Pons (tissue), 1 donor: ENCODE results near the gene APOBEC3H.

Source experiments
- DNase-seq: peaks from one replicate; pipeline ENCODE4 v3.0.0-alpha.2; 2016; ENCODE audit warnings: low spot score

APOBEC3H gene

DNA sequence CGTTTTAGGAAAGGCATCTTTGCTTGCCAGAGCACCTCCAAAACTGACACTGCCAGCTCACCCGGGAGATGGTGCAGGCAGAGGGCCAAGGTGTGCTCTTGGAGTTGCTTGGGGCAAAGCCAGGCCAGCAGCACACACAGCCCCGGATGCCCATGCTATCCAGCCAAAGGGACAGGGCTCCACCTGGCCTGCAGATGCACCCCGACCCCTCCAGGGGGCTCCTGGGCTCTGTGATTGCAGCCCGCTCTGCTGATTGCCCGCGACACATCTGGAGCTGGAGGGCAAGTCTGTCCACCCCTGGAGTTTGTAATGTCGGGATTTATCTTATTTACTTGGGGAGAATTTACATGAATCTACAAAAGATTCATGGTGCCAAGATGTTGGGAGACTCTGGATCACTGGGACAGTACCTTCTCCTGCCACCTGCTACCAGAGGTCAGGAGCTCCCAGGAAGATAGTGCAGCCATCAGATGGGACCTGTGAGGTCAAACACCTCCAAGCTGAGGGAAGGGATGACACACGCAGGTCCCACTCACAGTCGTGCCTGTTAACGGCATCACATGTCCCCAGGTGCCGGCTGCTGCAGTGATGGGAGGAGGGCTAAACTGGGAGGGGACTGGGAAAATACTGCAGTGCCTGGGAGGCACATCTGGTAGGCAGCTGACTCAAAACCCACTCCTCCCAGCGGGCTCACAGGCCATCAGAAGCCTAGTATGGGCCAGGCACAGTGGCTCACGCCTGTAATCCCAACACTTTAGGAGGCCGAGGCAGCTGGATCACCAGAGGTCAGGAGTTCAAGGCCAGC, 38.2 kb downstream of the APOBEC3H start:
- no peak for DNase-seq

DNA sequence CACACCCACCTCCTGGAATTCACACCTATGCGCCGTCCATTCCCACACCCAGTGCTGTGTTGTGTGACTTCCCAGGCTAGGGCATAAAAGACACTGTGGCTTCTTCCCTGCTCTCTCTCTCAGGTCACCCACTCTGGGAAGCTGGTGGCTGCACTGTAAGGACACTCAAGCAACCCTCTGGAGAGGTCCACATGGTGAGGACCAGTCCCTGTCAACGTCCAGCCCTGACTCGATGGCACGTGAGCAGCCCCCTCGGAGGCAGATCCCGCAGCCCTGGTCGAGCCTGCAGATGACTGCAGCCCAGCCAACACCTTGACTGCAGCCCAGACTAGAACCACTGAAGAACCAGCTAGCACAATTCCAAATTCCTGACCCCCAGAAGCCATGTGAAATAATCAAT, 39.3 kb downstream of the APOBEC3H start:
- no peak for DNase-seq

DNA sequence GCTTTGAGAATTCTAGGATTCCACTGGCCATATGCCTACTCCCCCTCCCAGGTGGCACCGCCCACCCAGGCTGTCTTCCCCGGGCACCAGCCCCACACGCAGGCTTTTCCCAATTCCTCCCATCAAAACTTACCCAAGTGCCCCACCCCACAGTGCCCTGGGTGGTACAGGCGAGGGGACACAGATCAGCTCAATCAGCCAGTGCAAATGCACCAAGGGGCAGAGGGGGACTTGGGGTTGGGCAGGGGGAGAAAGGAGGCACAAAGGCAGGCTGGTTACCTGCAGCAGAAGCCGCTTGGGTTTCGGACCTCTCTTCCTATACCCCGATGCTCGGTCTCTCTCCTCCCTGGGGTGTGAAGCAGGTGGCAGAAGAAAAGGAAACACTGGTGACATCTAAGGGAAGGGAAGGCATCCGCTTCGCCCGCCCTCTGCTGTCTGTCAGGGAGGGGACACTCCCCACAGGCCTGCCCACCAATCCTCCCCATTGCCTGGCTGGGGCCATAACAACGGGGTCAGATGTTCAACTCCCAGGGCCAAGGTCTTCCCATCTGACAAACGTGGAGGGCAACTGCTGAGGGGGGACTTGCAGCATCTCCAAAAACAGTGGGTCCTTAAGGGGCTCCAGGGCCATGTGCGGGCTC, 41.4 kb downstream of the APOBEC3H start:
- DNase-seq = no peak

DNA sequence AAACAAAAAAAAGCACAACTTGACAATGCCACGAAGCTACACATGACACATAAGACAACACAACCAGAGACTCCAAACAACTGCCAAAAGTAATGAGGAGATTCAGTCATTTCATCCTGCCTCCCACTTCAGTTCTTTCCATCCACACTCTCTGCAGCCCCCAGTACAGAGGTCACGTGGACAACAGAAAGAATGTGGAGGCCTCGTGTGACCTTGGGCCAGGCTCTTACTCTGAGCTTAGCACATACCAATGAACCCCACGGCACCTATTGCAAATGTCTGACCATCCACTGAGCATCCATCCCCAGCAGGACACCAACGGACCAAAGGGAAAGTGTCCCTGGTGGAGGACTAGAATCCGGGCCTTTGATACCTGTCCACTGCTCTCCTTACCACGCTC, 42.9 kb downstream of the APOBEC3H start:
- DNase-seq = no peak

DNA sequence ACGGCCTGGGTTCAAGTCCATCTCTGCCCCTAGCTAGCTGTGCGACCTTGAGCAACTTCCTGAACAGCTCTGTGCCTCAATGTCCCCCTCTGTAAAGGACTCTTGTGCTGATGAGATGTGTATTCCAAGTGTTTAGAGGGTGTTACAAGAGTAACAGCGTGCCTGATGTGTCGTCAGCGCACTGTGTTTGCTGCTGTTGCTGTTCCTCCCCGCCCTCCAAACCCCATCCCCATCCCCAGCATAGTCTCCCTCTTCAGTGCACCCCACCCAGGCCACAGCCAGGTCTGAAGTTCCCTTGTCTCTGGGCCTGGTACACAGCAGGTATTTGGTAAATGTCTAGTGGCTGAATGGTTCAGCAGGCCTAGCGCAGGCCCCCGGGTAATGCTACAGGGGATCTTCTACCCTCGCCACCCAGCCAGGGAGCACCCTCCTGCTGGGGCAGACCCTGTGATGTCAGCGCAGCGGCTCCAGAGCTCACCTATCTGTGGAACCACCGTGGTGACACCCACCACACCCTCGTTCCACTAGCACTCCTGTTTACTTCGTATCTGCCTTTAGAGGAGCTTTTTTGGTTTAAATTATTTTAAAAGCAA, 45.1 kb downstream of the APOBEC3H start:
- DNase-seq = no peak

DNA sequence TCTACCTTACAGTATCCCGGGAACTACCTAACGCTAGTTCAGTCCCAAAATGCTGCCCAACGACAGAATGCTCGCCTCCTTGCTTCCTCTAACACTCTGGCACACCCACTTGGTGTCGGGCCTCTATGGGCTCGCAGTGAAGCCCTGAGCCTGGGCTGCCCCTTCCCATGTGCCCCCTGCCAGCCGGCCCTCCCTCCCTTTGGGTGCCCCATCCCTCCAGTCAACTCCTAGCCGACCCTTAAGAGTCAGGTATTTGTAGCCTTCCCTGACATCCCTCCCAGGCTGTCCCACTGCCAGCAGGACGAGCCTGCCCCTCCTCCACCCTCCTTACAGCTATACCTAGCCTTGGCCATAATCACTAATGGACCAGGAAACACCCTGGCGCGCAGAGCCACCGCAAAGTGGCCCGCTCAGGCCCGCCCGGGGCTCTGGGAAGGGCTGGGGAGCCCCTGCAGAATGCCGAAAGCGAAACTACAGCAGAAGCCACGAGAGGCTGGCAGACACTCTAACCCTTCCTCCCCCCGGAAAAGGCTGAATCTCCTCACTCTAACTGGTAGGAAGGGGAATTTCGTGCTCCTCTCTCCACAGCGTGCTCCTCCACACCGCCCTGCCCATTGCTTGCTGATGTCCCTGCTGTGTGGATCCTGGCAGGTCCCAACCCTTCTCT, 47.2 kb downstream of the APOBEC3H start:
- DNase-seq = peak; percentile 25

DNA sequence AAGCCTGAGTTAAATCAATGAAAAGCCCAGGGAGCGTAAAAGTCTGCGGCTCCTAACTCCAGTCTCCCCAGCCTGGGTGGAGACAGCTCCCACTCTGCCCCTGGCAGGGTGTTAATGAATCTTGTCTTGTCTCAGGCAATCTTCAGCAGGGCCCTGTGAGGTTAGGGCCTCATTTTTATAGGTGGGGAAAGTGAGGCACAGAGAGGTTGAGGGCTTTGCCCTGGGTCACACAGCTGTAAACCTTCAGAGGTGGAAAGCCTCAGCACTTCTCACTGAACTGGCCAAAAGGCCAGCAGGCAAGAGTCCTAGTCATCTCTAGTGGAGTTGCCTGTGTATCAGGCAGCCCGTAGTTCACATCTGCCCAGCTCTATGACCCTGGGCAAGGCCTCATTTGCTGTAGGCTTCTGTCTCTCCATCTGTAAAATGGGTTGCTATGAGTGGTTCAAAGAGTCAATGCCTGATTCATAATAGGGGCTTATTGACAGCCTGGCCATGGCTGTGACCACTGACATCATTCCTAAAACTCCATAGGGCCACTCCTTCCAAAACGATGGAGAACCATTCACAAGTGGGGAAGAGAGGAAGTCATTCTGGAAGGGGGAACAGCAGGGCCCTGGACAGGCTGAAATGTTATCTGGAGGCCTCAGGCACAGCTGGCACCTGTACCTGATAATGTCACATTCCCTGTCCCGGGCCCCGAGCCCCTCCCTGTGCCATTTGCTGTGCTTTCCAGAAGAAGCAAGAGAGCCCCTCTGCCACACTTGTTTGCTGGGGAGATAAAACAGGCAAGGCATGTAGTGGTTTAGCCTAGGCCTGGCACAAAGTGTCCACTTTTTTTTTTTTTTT, 49.4 kb downstream of the APOBEC3H start:
- peak; percentile 30 for DNase-seq

DNA sequence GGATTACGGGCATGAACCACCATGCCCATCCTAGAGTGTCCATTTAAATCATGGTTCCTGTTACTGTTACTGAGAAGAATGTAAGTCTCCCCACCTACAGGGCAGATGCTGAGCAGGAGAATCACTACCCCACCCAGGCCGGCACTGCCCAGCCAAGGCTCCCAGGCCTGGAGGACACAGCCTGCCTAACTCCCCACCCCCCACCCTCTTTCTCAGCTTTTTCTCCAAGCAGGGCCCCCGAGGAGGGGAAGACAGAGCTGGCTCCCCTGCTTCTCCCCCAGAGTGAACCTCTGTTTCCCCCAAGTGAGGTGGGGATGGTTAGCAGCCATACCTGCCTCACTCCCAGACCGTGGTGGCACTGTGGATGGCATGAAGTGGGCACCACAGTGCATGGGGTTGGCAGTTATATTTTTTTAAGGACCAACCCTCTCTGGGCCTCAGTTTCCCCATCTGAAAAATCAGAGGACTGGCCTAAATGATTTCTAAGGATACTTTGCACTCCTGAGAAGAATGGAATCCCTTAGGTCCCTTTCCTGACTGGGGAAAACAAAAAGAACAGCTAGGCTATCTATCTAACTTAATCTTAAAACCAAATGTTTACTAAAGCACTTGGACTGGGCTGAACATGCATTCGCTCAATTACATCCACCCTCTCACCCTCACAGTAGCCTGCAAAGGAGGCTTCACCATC, 50.4 kb downstream of the APOBEC3H start:
- DNase-seq = no peak

DNA sequence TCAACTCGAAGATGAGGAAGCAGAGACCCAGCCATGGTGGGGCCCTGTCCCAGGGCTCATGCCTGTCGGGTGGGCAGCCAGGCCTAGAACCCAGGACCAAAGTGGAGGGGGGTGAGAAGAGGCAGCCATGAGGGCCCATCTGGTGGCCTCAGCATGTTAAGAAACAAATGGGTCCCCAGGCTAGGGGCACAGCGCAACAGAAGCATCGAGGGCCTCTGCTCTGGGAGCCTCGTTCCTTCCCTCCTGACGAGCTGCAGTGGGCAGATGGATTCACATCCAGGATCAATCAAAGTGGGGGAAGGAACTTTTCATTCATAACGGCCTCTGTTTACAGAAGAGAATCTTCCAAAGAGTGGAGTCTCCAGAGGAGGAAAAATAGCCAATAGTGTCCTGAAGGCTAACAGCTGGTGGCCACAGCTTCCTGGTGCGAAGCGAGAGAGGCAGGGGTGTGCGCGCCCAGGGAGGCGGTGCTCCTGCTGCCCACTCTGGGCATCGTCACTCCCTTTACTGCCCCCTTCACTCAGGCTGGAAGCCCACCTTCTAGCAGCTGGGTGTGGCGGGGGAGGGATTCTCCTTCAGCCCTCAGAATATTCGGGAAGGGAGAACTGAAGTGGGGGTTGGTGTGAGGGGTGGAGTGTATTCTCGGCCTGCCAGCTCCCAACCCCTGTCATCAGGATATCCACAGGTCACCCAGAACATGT, 51.1 kb downstream of the APOBEC3H start:
- no peak for DNase-seq

DNA sequence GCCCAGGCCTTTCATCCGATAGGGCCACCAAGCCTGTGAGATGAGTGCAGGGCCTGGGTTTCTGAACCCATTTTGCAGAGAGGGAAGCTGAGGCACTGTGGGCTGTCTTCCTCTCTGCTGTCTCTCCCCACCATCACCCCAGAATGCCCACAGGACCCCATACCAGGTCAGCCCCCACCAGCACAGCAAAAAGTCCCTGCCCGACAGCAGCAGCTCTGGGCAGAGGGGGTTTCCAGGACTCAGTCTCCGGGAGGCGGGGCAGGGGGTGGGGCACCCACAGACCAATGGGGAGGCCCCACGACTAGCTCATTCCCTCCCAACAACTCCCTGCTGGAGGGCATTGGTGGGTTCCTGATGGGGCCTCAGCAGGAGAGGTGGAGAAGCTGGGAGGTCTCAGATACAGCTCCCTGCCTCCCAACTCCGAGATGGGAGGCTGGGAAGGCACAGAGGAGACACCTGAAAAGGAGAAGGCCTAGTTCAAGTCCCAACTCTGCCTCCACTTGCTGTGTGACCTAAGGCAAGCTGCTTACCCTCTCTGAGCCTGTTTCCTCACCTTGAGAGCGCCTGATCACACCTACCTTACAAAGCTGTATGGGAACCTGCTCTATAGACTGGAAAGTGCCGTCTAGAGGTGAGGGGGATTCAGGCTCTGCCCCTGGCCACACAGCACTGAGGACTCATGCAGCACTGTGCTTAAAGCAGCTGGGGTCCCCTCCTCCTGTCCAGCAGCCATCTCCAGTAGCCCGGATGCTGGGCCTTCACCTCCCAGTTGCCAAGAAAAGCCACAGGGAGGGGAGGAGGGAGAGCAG, 51.9 kb downstream of the APOBEC3H start:
- no peak for DNase-seq

DNA sequence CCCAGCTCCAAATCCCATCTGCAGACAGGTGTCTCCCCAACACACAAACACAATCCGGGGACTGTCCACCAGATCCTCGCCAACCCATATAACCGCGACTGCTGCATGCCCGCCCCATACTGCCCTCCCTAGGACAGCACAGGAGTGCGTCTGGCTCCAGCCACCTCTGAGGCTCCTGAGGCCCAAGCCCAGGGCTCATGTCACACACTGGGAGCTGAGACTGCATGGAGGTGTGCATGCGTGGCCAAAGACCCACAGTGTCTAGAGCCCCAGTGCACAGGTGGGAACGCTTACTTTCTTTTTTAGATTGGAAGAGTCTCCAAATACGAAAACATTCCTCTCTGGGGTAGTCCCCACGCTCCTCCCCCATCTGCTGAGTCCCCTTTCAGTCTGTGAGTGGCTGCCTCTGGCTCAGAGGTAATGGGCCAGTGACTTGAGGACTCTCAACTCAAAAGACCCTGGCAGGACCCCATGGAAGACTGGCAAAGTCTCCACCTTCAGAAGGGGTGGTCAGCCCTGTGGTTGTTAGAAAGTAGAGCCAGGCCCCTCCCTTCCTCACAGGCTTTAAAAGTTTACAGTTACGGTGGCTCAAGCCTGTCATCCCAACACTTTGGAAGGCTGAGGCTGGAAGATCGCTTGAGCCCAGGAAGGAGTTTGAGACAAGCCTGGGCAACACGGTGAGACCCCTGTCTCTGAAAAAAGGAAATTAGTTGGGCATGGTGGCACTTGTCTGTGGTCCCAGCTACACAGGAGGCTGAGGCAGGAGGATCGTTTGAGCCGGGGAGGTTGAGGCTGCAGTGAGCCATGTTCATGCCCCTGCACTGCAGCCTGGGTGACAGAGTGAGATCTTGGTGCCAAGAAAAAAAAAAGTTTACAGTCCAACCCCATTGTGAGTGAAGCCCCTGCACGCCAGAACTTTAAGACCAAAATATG, 53.1 kb downstream of the APOBEC3H start:
- DNase-seq = no peak

DNA sequence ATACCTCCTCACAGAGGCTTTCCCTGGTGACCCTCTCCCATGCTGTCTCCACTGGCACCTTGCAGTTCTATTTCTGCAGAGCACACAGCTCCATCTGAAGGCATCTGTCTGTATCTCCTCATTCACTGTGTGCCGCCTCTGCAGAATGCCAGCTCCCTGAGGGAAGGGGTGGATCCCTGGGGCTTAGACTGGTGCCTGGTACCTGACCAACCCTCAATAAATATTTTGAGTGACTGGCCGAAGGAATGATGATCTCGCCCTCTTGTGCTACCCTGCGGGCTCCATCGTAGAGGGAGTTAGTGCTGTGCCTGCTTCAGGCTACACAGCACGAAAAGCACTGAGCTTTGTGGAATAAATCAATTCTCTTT, 53.8 kb downstream of the APOBEC3H start:
- DNase-seq = peak; percentile 61

DNA sequence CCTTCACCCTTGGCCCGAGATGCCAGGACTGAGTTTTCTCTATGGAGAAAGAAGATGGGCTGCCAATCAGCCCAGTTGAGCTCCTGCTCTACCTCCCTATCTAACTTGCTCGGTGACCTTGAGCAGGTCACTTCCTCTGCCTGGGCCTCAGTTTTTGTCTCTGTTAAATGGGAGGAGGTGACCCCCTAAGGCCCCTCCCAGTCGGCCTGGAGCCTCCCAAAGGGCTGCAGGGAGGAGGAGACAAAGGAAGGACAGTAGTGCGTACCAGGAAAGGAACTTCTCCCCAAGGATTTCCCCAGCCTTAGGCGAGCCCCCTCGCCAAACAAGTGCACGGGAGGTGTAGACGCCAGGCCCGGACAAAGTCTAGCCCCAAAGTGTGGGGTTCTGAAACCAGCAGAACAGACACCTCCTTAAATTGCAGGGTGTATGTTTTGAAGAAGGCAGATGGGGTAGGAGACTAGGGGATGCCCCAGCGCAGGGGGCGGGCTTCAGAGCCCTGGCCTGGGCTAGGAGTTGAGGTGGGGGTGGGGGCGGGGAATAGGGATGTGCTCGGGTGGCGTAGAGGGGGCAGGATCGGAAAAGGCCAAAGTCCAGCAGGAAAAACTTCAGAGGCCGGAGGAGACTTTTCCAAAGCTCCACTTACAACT, 54.4 kb downstream of the APOBEC3H start:
- DNase-seq = peak; percentile 28

DNA sequence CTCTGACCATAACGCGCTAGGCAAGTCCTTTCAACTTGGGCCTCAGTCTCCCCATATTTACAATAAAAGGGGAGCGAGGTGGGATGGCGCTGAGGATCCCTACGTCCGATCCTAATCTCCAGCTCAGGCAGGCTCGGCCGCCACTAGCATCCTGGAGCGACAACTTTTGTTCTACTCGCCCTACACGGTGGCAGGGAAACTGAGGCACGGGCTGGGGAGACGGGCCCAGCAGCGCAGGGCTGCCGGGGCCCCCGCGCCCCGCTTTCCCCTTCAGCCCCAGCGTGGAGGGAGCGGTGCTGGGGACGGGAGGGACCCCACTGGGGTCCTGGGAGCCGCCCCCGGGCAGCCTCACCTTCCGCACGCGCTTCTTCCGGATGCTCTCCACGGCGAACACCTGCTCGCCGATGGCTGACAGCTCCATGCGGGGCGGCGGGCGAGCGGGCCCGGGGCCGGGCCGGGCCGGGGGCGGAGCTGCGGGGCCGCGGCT, 55.0 kb downstream of the APOBEC3H start:
- peak; percentile 28 for DNase-seq

DNA sequence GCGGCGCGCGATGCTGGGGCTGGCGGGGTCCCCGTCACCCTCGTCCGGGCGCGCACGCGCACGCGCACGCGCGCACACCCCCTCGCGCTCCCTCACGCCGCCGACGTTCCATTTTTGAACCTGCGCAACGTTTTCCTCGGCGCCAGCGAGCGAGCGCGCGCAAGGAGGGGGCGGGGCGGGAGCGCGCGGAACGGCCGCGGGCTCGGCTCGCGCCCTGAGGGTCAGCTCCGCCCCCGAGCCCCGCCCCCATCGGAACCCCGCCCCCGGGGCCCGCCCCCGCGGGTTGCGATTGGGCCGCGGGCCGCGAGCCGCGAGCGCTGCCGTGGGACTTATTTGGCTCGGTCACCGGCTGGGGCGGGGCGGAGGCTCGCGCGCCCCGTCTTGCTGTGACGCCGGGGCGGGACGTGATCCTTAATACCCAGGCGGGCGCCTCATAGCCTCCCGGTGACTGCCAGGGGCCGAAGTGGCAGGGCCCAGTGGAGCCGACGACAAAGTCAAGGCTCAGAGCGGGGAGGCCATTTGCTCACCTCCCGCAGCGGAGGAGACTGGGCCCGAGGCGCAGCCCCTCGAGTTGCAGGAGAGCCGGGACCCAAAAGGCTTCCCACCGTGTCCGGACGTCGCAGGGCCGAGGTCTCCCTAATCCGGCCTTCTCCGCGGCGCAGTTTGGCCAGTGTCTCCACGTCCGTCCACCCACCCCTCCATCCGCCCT, 55.6 kb downstream of the APOBEC3H start, which contains the start of gene CBX7:
TSS of gene CBX7 (minus strand) at position 170 of the 709 bp plus-strand sequence. CDS start 236 bp downstream, outside the sequence.
- DNase-seq = peak; percentile 94

DNA sequence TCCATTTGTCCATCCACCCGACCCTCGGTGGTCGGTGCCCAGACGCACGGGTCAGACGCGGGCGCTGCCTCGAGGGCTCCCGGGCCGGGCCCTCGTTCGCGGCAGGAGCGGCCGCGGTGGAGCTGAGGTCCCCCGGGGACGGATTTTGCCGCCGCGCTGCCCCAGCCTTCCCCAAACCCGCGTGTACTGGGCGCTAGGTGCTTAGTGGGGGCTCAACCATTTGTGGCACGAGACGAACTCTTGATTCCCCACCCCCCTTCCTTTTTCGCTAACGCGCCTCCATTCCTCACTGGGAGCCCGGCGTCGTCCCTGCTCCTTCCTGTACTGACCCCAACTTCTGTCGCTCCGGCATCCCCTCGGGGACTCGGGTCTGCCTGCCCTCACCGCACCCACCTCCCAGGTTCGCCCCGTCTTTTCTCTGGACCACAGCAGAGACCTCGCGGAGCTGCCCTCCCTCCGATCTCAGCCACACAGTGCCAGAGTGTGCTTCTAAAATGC, 56.2 kb downstream of the APOBEC3H start:
- DNase-seq = no peak
